Measurements from ENCODE around the gene EXOSC9.

DNA sequence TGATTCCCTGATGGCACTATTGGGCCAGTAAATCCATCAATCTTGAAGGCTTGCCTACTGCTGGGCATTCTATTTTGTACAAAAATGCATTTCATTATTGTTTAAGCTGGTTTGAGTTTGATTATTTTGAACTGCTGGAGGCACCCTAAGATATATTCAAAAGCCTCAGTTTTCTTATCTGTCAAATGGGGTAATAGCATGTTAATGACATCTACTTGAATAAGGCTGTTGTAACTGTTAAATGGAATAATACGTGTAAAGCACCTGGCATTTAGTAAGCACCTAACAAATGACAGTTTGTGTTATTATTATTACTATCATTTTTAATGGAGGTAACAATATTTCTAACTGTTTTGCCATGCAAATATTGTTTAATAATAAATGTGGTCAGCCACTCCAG is 29.3 kb upstream of the EXOSC9 start:
- TF ChIP-seq, protein P1, sequence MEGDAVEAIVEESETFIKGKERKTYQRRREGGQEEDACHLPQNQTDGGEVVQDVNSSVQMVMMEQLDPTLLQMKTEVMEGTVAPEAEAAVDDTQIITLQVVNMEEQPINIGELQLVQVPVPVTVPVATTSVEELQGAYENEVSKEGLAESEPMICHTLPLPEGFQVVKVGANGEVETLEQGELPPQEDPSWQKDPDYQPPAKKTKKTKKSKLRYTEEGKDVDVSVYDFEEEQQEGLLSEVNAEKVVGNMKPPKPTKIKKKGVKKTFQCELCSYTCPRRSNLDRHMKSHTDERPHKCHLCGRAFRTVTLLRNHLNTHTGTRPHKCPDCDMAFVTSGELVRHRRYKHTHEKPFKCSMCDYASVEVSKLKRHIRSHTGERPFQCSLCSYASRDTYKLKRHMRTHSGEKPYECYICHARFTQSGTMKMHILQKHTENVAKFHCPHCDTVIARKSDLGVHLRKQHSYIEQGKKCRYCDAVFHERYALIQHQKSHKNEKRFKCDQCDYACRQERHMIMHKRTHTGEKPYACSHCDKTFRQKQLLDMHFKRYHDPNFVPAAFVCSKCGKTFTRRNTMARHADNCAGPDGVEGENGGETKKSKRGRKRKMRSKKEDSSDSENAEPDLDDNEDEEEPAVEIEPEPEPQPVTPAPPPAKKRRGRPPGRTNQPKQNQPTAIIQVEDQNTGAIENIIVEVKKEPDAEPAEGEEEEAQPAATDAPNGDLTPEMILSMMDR (conservative IDR thresholded peaks at IDR 0.05; ENCODE audit: low read depth, low read length) = no peak
- TF ChIP-seq EZH2 (IDR thresholded peaks at IDR 0.05; ENCODE audit: borderline replicate concordance, low read depth, low read length, poor library complexity, severe bottlenecking) = no peak
